NCI-H460 (cell line): Measurements from ENCODE around the gene KLHL6. TPM values are rescaled to one million over a fixed set of nuclear protein-coding genes. Genes with fewer than 3 reads are reported as not detected.

Experiments used
- small RNA-seq, 2 experiments: library from RNA; depleted of rRNA; stranded (forward); fragments of <200 nt; gene quantifications; one replicate each; pipeline ENCODE3, GENCODE V24; 2014
- total RNA-seq: library from RNA; depleted of rRNA; stranded (reverse); fragments of >200 nt; shearing (Covaris generic); gene quantifications from 2 replicates; pipeline ENCODE4 v1.2.3, GENCODE V29; 2014; rRNA removed

KLHL6 gene
- total RNA-seq, 1 experiment from 2014 or later = not detected

Small RNA genes within 50 kb of the gene (small RNA-seq; reads per million reads assigned to genes)
- gene RF00092 (0 reads per million in 2 experiments), gene RF00394 (0 reads per million in 2 experiments), gene RF01241 (0 reads per million in 2 experiments), gene SNORA63D (0.93 to 1.9 reads per million in 2 experiments)

Other genes starting within 250 kb of the KLHL6 start
- 0.57 and 1.2 TPM in 2 replicates for gene MCF2L2, start 127.1 kb downstream of the KLHL6 start, total RNA-seq
- 17.5 and 19.9 TPM in 2 replicates for gene KLHL24, start 79.9 kb upstream of the KLHL6 start, total RNA-seq
- 22.7 and 23.0 TPM in 2 replicates for gene YEATS2, start 142.1 kb upstream of the KLHL6 start, total RNA-seq